ENCODE results near the gene AHDC1.
A peak's percentile ranks its signal among the peaks of the same experiment; 100 is the strongest.

Gene AHDC1

GRCh38 chr1:27527890-27528817, 75.8 kb downstream of the AHDC1 start:
- no peak for DNase-seq

DNA sequence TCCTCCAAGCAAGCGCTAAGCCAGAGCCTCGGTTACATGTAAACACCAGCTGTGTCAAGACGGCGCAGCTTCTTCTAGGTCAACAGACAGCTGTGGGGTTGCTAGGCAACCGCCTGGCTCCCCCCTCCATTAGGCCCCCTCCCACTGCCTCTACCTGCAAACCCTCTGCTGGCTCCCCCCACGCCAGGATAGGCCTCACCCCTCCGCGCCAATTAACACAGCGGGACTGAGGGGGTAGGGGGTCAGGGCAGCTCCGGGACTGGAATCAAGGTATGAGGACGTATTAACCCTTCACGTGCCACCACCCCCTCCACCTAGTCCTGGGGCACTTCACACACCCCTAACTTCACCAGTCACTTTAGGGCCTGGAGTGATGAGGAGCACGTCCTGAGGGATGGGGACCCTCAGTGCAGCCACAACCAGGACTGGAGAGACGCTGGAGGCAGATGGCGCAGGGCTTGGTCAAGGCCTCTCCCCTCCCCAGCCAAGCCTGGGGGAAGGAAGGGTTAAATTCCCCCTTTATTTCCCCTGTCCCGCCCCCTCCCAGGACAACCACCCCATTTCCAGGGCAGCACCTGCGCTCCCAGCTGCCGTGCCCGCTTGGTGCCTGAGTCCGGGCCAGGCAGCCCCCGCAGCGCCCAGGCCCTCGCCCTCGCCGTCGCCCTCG, 76.6 kb downstream of the AHDC1 start:
- DNase-seq = peak; percentile 81

- no peak for DNase-seq
Measured at GRCh38 chr1:27526569-27527222, 77.2 kb downstream of the AHDC1 start.

GRCh38 chr1:27525296-27526272, 78.4 kb downstream of the AHDC1 start:
- no peak for DNase-seq

DNA sequence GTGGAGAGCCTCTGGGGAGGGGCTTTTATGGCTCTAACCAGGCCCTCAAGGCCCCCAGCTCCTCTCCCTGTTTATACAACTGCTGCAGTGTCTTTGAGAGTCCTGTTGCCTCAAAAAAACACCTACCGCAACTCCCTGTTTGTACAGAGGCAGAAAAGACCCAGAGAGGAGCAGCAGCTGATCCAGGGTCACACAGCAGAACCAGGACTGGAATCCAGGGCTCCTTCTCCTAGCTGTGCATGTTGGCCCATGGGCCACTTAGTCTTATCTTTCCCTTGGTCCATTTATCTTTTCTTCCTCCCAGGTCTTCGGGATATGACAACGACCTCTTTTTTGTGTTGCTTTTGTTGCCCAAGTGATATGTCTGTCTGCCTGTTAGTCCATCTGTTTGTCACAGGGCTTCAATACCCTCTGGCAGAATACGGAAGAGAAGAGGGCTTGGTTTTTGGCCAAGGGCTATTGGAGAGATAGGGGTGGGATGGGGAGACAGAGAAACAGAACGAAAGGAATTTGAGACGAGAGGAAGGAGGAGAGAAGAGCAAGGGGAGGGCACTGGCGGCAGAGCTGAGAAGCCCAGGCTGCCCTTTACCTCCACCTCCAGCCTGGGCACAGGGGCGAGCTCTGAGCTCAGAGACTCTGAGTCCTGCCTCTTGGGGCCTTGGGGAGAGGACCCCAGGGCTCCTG, 80.5 kb downstream of the AHDC1 start:
- no peak for DNase-seq

DNA sequence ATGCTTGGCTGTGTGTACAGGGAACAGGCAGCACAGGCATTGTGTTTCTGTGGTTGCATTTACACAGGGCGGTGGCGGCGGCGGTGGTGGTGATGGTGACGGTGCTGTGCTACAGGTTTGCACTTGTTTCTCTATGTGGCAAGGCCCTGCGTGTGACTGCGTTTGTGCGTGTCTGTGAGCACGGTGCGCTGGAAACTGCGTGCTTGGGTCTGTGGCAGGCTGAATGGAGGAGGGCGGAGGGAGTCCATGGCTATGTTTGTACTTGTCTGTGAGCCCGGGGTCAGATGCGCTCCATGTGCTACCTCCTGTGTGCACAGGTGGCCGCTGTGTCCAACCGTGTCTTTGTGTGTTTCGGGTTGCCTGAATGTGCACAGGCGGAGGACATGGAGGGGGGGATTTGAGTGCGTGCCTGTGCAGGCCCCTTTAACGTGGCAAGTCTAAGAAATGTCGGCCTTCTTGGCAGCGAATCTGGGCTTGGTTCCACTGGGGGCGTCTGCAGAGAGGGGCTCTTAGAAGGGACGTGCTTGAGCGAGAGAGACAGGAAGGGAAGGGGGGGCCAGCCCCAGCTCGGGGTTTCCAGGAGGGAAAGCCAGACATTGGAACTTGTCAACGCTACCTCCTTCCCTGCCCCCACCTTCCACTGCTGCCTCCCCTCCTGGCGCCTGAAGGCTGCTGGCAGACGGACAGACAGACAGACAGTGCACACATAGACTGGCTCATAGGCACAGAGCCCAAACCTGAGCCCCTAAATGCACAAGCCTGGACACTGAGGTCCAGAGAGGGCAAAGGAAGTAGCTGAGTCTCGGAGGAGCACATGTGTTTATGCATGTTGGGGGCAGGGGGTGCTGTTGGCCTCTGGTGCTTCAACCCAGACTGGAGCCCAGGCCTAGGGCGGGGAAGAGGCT, 81.3 kb downstream of the AHDC1 start:
- DNase-seq = no peak

DNA sequence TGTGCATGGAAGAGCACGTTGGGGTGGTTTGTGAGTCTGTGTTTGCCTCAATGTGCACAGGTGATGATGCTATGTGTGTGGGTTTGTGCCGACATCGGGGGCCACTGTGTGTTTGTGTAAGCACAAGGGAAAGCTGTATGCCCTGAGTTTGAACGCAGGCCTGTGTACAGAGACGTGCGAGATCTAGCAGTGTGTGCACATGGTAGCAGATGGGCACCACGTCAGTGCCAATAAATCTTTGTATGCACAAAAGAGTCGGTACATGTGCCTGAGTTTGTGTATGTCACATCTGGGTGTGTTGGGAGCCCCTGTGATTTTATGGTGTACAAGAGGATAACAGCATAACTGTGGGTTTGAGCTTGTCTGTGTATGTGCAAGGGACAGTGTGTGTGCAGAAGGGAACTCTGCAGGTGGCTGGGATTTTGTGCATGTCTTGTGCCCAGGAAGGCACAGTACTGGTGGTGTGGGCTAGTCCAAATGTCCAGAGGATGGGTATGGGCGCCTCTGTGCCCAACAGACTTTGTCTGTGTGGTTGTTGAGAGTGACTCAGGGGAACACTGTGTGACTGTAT, 82.0 kb downstream of the AHDC1 start:
- DNase-seq = no peak

DNA sequence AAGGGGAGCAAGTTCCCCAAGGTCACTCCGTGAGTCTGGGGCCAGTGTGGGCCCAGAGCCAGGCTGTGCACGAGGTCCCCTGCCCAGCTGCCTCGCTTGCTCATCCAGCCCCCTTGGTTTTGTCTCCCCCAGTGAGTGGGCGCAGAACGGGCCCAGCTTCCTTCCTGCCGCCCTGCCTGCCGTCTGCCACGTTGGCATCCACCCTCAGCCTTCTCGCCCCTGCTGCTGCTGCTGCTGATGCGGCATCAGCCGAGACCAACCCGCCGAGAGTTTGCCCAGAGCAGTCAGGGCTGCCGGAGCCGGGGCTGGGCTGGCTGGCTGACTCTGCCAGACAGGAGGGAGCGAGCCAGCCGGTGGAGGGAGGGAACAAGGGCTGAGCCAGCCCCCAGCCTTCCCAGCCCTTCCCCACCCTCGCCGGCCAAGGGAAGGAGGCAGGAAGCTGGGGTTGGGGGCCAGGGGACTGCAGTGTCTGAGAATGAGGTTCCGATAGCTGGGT, 82.6 kb downstream of the AHDC1 start:
- no peak for DNase-seq

DNA sequence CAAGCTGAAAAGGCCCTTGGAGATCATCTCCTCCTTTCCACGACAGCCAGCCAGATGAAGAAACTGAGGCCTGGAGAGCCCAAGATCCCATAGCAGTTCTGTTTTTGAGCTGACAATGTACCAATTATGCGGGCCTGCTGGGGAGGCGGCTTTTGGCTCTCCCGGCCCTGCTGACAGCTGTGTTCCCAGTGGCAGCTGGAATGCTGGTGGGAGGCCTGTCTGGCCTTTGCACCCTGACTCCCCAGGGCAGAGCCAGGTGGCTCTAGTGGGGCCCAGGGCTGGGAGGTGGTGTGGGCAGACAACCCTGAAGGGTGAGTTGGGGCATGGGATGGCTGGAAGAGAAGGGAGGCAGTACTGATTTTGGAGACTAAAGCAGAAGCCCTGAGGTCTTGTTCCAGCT, 83.3 kb downstream of the AHDC1 start:
- no peak for DNase-seq

- DNase-seq = no peak
Measured at GRCh38 chr1:27519331-27520258, 84.3 kb downstream of the AHDC1 start.

DNA sequence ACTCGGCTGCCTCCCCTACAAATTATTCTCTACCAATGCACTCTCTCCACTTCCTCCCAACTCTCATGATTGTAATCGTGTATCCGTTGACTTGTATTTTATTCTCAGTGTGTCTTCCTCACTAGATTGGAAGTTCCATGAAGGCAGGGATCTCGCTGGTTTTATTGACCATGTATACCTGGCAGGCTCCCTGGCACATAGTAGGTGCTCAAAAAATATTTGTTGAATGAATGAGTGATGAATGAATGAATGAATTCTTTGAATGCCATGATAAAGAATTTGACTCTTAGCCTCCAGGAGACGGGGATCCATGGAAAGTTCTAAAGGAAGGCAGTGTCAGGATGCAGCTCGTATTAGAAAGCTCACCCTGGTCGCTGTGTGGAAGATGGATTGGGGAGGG, 85.1 kb downstream of the AHDC1 start:
- no peak for DNase-seq

GRCh38 chr1:27517907-27518718, 85.8 kb downstream of the AHDC1 start:
- DNase-seq = no peak

GRCh38 chr1:27517301-27517700, 86.6 kb downstream of the AHDC1 start:
- no peak for DNase-seq

DNA sequence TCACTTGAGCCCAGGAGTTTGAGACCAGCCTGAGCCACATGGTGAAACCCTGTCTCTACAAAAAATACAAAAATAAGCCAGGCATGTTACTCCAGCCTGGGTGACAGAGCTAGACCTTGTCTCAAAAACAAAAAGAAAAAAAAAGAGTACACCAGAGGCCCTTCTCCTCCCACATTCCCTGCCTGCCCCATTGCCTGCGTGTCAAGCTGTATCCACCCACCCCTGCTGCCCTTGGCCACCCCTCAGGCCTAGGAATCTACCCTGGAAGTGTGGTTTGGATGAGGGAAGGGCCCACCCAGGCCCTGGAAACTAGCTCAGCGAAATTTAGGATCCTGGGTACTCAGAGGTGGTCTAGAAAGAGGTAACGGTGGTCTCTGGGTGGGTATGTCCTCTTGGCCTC, 88.3 kb downstream of the AHDC1 start:
- DNase-seq = no peak

GRCh38 chr1:27513958-27514357, 90.0 kb downstream of the AHDC1 start:
- DNase-seq = no peak

- no peak for DNase-seq
Measured at GRCh38 chr1:27513528-27513927, 90.4 kb downstream of the AHDC1 start.

DNA sequence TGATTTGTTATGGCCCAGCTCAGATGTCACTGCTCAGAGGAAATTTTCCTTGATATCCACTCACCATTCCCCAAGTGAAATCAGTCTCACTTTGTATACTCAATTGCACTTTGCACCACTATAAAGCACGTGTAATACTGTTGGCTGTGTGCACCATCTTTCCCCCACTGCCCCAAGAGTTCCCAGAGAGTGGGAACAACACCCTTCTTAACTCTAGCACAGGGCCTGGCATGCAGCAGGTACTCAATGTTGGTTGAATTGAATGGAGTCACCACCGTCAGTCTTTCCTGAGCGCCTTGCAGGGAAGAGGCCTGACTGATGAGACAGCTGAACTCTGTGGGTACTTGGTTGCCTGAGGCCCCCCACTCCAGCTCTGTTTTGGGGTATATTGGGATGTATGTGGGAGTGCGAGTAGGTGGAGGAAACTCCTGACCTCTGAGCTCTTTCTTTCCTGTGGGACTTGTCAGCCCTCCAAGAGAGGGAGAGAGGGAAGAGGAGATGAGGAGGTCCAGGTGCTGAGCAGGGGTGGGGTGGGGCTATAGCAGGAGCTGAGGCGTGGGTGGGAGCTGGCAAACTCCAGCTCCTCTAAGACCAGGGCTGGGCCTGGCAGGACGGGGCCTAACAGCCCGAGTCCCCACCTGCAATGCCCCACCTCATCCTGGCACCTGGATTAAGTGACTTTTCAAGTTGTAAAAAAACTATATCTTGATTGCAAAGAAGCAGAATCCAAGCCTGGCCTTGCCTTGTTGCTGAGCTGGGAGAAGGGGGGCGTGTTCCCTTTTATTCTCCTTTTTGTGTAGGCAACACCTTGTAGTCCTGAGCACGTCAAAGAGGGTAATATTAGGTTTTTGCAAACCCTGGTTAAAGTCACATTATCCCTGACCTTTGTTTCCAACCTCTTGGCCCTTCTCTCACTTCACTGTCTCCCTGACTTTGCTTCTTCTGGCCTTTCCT, 94.5 kb downstream of the AHDC1 start:
- DNase-seq = no peak

Data from NCI-H524 treated with DMSO at 0.1 percent for 48 hours (cell line).